Endothelial cell (in vitro differentiated cells): ENCODE measurements around the gene TMEM212. TPM values are rescaled to one million over a fixed set of nuclear protein-coding genes. Genes with fewer than 3 reads are reported as not detected.
"Not testable (repeated sequence)": the region's sequence is repeated elsewhere in the genome, so short reads cannot be mapped to it uniquely, and the experiment has no call there.

ENCODE experiments used
- DNase-seq: peaks from one replicate; pipeline ENCODE4 v3.0.0; 2021; ENCODE audit warnings: low spot score
- H3K27ac Mint-ChIP-seq: one replicate; pipeline ENCODE4 v1.8.0; 2021; ENCODE audit warnings: mixed read lengths, inconsistent platforms; ENCODE audit not compliant: unreplicated experiment
- H3K27me3 Mint-ChIP-seq: one replicate; pipeline ENCODE4 v1.8.0; 2021; ENCODE audit warnings: mild to moderate bottlenecking, moderate library complexity, mixed read lengths, inconsistent platforms; ENCODE audit not compliant: unreplicated experiment
- H3K36me3 Mint-ChIP-seq: one replicate; pipeline ENCODE4 v1.8.0; 2021; ENCODE audit warnings: mild to moderate bottlenecking, low read depth, mixed read lengths, inconsistent platforms; ENCODE audit not compliant: unreplicated experiment
- H3K4me1 Mint-ChIP-seq: one replicate; pipeline ENCODE4 v1.8.0; 2021; ENCODE audit warnings: mild to moderate bottlenecking, mixed read lengths, inconsistent platforms; ENCODE audit not compliant: unreplicated experiment
- H3K4me3 Mint-ChIP-seq: one replicate; pipeline ENCODE4 v1.8.0; 2021; ENCODE audit warnings: mild to moderate bottlenecking, mixed read lengths, inconsistent platforms; ENCODE audit not compliant: unreplicated experiment
- H3K9me3 Mint-ChIP-seq: one replicate; pipeline ENCODE4 v1.8.0; 2021; ENCODE audit warnings: mixed read lengths, inconsistent platforms; ENCODE audit not compliant: unreplicated experiment
- total RNA-seq: library from RNA; stranded (reverse); fragmentation: NEBNext Ultra II Directional; extraction: Animal tissue kit (Norgen Biotek cat#: 25700); gene quantifications from one replicate; pipeline ENCODE4 v1.2.1, GENCODE V29; 2021; ENCODE audit not compliant: unreplicated experiment
- TF ChIP-seq, protein P1 (sequence below): fragments of 200-600 bp; sonication (generic); IDR thresholded peaks from one replicate; pipeline ENCODE4 v1.5.0; 2021; ENCODE audit warnings: antibody characterized with exemption; ENCODE audit not compliant: unreplicated experiment

The TMEM212 gene
- total RNA-seq, 1 donor from 2014 or later: not detected

DNA sequence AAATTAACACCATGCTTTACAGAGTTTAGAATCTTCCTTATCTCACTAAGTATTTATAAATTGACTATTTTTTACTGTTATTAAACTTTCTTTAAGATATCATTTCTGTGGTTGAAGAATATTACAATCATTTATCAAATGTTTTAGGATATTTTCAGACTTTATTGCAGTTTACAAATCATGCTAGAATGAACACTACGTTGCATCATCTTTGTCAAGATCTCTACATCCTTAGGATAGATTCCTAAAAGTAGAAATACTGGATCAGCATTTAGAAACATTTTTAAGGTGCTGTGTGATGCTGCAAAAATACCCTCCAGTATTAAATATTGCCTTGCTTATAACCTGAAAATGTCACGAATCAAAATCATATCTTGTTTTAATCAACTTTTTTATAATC, 30.3 kb upstream of the TMEM212 start:
- Mint-ChIP-seq H3K4me1 (peaks cover 33% of the 10 kb centered on the region), H3K4me3 (no peak overlapping the region), H3K36me3 (peaks cover 5% of the 10 kb centered on the region), H3K27ac (no peak overlapping the region), H3K9me3 (no peaks in the 10 kb centered on the region), H3K27me3 (peaks cover 9% of the 10 kb centered on the region)
- TF ChIP-seq, protein P1, sequence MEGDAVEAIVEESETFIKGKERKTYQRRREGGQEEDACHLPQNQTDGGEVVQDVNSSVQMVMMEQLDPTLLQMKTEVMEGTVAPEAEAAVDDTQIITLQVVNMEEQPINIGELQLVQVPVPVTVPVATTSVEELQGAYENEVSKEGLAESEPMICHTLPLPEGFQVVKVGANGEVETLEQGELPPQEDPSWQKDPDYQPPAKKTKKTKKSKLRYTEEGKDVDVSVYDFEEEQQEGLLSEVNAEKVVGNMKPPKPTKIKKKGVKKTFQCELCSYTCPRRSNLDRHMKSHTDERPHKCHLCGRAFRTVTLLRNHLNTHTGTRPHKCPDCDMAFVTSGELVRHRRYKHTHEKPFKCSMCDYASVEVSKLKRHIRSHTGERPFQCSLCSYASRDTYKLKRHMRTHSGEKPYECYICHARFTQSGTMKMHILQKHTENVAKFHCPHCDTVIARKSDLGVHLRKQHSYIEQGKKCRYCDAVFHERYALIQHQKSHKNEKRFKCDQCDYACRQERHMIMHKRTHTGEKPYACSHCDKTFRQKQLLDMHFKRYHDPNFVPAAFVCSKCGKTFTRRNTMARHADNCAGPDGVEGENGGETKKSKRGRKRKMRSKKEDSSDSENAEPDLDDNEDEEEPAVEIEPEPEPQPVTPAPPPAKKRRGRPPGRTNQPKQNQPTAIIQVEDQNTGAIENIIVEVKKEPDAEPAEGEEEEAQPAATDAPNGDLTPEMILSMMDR: no peak
- no peak for DNase-seq

DNA sequence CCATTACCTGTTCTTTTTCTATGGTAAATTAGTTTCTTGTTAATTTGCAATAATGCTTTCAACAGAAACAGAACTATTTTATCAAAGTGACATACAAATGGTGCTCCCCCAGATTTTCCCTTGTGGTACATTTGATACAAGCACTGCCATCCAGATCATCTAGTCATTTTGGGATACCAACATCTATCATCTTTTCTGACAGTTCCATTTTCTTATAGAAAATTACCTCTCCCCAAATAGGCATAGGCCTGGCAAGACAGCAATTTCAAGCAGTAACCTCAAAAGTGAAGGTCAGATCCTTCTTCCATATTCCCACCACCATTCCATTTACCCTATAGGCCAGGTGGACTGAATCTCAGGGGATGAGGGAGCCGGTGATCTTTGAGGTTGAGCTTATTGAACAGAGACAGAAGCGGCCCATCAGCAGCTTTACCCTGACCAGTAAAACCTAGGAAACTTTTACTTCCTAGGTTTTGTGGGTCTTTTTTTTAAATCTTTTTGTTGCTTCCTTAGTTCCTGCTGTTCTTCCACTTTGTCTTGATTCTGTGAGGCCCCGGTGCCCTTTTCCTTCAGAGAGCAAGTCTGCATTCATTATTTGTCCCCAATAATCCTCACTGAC, 29.8 kb upstream of the TMEM212 start:
- peak overlapping the region; percentile 64 for H3K27ac Mint-ChIP-seq
- TF ChIP-seq, protein P1: no peak
- no peak overlapping the region for H3K4me3 Mint-ChIP-seq
- H3K27me3 Mint-ChIP-seq: peaks cover 8% of the 10 kb centered on the region
- peaks cover 32% of the 10 kb centered on the region for H3K4me1 Mint-ChIP-seq
- no peak for DNase-seq
- H3K9me3 Mint-ChIP-seq: no peaks in the 10 kb centered on the region
- H3K36me3 Mint-ChIP-seq: peaks cover 5% of the 10 kb centered on the region

DNA sequence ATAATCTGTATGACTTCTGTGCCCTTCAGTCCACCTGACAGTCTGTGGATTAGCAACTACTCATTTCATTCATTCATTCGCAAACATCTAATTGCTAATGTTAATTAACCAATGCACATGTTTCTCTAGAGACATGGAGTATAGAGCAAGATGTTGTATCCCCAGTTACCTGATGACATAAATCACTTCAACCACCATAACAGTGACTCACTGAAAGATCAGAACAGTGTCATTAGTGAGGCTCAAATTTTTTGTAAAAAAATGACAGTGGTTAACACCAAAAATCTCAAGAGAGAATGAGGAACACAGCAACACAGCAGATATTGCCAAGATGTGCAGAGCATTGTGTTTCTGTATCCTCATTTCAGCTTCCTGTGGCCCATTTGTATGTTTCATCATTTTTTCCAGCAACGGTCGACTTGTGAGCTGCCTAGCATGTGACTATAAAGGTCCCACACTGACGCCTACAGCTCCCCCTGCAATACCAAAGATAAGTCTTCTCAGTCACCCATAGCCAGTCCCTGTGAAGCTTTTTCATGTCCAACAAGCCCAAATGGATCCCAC, 29.2 kb upstream of the TMEM212 start:
- no peak for DNase-seq
- Mint-ChIP-seq H3K9me3 (no peaks in the 10 kb centered on the region), H3K36me3 (peaks cover 5% of the 10 kb centered on the region), H3K4me3 (no peak overlapping the region), H3K27ac (peak overlapping the region; percentile 64), H3K4me1 (peaks cover 32% of the 10 kb centered on the region), H3K27me3 (peaks cover 8% of the 10 kb centered on the region)
- TF ChIP-seq, protein P1: no peak

DNA sequence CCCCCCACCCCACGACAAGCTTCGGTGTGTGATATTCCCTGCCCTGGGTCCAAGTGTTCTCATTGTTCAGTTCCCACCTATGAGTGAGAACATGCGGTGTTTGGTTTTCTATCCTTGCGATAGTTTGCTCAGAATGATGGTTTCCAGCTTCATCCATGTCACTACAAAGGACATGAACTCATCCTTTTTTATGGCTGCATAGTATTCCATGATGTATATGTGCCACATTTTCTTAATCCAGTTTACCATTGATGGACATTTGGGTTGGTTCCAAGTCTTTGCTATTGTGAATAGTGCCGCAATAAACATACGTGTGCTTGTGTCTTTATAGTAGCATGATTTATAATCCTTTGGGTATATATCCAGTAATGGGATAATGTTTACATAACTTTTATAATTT, 28.5 kb upstream of the TMEM212 start:
- not testable (repeated sequence) for H3K27ac Mint-ChIP-seq, H3K9me3 Mint-ChIP-seq, H3K36me3 Mint-ChIP-seq, H3K4me3 Mint-ChIP-seq, DNase-seq, H3K27me3 Mint-ChIP-seq
- peaks cover 26% of the 10 kb centered on the region for H3K4me1 Mint-ChIP-seq

DNA sequence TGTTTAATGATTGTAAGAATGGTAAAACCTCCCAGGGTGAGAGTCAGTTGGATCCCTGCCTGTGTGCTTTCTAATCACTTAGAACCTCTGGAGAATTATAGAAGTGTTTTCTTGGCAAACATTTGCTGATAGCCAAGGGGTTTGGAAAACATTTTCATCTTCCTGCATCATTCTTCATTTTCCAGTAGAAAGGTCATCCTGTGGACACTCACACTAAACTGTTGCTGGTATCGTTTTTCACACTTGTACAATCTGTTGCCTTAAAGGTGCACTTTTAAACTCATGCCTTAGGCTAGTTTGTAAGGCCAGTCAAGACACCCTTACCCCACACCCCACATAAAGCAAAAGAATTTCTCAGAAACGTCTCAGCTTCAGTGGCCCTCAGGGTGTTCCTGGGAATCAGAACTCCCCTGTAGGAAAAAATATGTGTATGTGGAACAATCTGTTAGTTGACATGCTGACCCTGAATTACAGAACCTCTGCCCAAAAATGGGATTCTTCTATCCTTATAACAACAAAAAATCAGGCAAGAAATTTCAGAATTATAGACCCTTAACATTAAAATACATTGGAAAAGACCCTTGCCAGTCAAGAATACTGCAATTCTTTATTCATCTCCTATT, 27.1 kb upstream of the TMEM212 start:
- H3K4me1 Mint-ChIP-seq: peaks cover 21% of the 10 kb centered on the region
- no peaks in the 10 kb centered on the region for H3K36me3 Mint-ChIP-seq
- no peaks in the 10 kb centered on the region for H3K27me3 Mint-ChIP-seq
- TF ChIP-seq, protein P1: no peak
- H3K27ac Mint-ChIP-seq: no peak overlapping the region
- DNase-seq: no peak
- H3K9me3 Mint-ChIP-seq: no peaks in the 10 kb centered on the region
- no peak overlapping the region for H3K4me3 Mint-ChIP-seq
